OCI-LY1 (cell line): Measurements from ENCODE around the gene P4HA3.

ENCODE experiments used
- H2AFZ ChIP-seq: fragments of 200-600 bp; sonication (generic), shearing (Covaris generic); 2 replicates; pipeline ENCODE4 v1.6.0; 2014; ENCODE audit warnings: antibody characterized with exemption, mild to moderate bottlenecking, low read length
- H3F3A ChIP-seq: fragments of 200-600 bp; sonication (generic), shearing (Covaris generic); 2 replicates; pipeline ENCODE4 v1.6.0; 2014; ENCODE audit warnings: mild to moderate bottlenecking, antibody characterized with exemption, low read length, moderate library complexity; ENCODE audit not compliant: insufficient read depth
- H3K27ac ChIP-seq: fragments of 200-600 bp; sonication (generic); 2 replicates; pipeline ENCODE4 v1.5.1; 2014; ENCODE audit warnings: low read length, mixed run types, mild to moderate bottlenecking, low read depth; ENCODE audit not compliant: poor library complexity, severe bottlenecking
- H3K27me3 ChIP-seq: fragments of 200-600 bp; sonication (generic); 2 replicates; pipeline ENCODE4 v1.6.0; 2014; ENCODE audit warnings: antibody characterized with exemption, mild to moderate bottlenecking, low read length, moderate library complexity; ENCODE audit not compliant: insufficient read depth
- H3K36me3 ChIP-seq: fragments of 200-600 bp; sonication (generic); 2 replicates; pipeline ENCODE4 v1.6.1; 2014; ENCODE audit warnings: mild to moderate bottlenecking, antibody characterized with exemption, low read length, moderate library complexity, mixed read lengths; ENCODE audit not compliant: insufficient read depth
- H3K4me1 ChIP-seq: fragments of 200-600 bp; sonication (generic); 2 replicates; pipeline ENCODE4 v1.5.1; 2014; ENCODE audit warnings: mild to moderate bottlenecking, low read length, moderate library complexity; ENCODE audit not compliant: insufficient read depth, severe bottlenecking
- H3K4me2 ChIP-seq: fragments of 200-600 bp; sonication (generic), shearing (Covaris generic); 2 replicates; pipeline ENCODE4 v1.6.1; 2014; ENCODE audit warnings: low read length
- H3K4me3 ChIP-seq: fragments of 200-600 bp; sonication (generic); 2 replicates; pipeline ENCODE4 v1.5.1; 2014; ENCODE audit warnings: low read length, low read depth, mild to moderate bottlenecking, mixed read lengths; ENCODE audit not compliant: poor library complexity, severe bottlenecking
- H3K79me2 ChIP-seq: fragments of 200-600 bp; shearing (Covaris generic); 2 replicates; pipeline ENCODE4 v1.6.1; 2016; ENCODE audit warnings: mixed run types, low read length, mixed read lengths; ENCODE audit not compliant: insufficient read depth
- H3K9ac ChIP-seq: fragments of 200-600 bp; sonication (generic), shearing (Covaris generic); 2 replicates; pipeline ENCODE4 v1.6.1; 2014; ENCODE audit warnings: mild to moderate bottlenecking, low read length, mixed read lengths
- H3K9me2 ChIP-seq: fragments of 200-600 bp; sonication (generic), shearing (Covaris generic); 2 replicates; pipeline ENCODE4 v1.6.1; 2014; ENCODE audit warnings: low read depth, mild to moderate bottlenecking, low read length, mixed read lengths
- H3K9me3 ChIP-seq: fragments of 200-600 bp; shearing (Covaris generic); 2 replicates; pipeline ENCODE4 v1.6.1; 2014; ENCODE audit warnings: low read length, mixed read lengths
- H4K20me1 ChIP-seq: fragments of 200-600 bp; sonication (generic), shearing (Covaris generic); 2 replicates; pipeline ENCODE4 v1.6.0; 2016; ENCODE audit warnings: mild to moderate bottlenecking, low read length; ENCODE audit not compliant: insufficient read depth
- EZH2 ChIP-seq: fragments of 200-600 bp; sonication (generic), shearing (Covaris generic); IDR thresholded peaks from 2 replicates; pipeline ENCODE4 v1.8.0; 2017; ENCODE audit warnings: borderline replicate concordance, mixed run types, mild to moderate bottlenecking, antibody characterized with exemption, low read length, moderate library complexity, mixed read lengths
- TF ChIP-seq, protein P1 (sequence below): fragments of 200-600 bp; sonication (generic), shearing (Covaris generic); IDR thresholded peaks from 2 replicates; pipeline ENCODE4 v1.5.1; 2017; ENCODE audit warnings: mild to moderate bottlenecking, antibody characterized with exemption, low read length, moderate library complexity, mixed read lengths

The P4HA3 gene

DNA sequence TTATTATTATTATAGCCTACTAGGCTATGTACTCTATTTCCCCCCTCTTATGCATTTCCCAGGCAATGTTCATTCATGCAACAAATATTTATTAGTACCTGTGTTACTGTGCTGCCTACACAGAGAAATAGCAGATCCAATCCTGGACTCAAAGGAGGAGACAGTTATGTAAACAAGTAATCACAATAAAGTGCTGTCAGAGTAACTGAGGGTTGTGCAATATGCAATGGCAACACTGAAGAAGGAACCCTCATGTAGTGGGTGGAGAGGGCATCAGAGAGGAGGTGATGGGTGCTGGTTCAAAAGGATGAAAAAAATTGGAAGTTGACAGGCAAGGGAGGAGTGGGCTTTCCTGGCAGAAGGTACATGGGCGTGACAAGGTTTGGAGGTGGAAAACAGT is 886 bp upstream of the P4HA3 start:
- Histone ChIP-seq H3K36me3 (no peaks in the 10 kb centered on the region), H3K9ac (no peak overlapping the region), H3F3A (no peaks in the 10 kb centered on the region), H3K79me2 (no peaks in the 10 kb centered on the region), H4K20me1 (no peaks in the 10 kb centered on the region), H3K4me2 (no peak overlapping the region), H3K9me2 (no peaks in the 10 kb centered on the region), H2AFZ (no peak overlapping the region), H3K4me1 (no peaks in the 10 kb centered on the region), H3K4me3 (no peak overlapping the region), H3K27me3 (no peaks in the 10 kb centered on the region), H3K9me3 (no peaks in the 10 kb centered on the region), H3K27ac (no peak overlapping the region)
- TF ChIP-seq EZH2 = no peak
- TF ChIP-seq, protein P1, sequence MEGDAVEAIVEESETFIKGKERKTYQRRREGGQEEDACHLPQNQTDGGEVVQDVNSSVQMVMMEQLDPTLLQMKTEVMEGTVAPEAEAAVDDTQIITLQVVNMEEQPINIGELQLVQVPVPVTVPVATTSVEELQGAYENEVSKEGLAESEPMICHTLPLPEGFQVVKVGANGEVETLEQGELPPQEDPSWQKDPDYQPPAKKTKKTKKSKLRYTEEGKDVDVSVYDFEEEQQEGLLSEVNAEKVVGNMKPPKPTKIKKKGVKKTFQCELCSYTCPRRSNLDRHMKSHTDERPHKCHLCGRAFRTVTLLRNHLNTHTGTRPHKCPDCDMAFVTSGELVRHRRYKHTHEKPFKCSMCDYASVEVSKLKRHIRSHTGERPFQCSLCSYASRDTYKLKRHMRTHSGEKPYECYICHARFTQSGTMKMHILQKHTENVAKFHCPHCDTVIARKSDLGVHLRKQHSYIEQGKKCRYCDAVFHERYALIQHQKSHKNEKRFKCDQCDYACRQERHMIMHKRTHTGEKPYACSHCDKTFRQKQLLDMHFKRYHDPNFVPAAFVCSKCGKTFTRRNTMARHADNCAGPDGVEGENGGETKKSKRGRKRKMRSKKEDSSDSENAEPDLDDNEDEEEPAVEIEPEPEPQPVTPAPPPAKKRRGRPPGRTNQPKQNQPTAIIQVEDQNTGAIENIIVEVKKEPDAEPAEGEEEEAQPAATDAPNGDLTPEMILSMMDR = no peak

DNA sequence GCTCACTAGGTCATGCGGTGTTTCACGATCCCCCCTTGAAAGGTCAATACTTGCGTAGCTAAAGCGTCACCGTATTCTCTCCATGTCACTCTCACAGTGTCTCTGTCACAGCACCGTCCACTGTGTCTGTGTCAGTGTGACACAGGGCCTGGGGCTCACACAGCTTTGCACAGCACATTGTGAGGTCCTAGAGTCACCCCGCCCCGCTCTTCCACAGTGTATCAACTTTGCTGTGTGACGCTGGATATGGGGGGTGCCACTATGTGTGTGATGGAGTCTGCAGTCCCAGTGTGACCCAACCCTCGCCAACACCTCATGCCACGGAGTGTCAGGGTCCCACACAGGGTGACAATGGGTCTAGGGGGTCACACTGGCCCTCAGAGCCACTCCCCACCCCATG is 583 bp downstream of the P4HA3 start:
- no peak overlapping the region for H3K27ac ChIP-seq
- H3K9me2 ChIP-seq = no peaks in the 10 kb centered on the region
- H2AFZ ChIP-seq = no peak overlapping the region
- no peaks in the 10 kb centered on the region for H3F3A ChIP-seq
- no peaks in the 10 kb centered on the region for H3K4me1 ChIP-seq
- TF ChIP-seq, protein P1 = no peak
- no peak for TF ChIP-seq EZH2
- peak overlapping the region; percentile 29 for H3K4me2 ChIP-seq
- no peaks in the 10 kb centered on the region for H3K79me2 ChIP-seq
- H4K20me1 ChIP-seq = no peaks in the 10 kb centered on the region
- no peak overlapping the region for H3K9ac ChIP-seq
- H3K27me3 ChIP-seq = no peaks in the 10 kb centered on the region
- H3K4me3 ChIP-seq = peak overlapping the region; percentile 39
- no peaks in the 10 kb centered on the region for H3K36me3 ChIP-seq
- no peaks in the 10 kb centered on the region for H3K9me3 ChIP-seq

GRCh38 chr11:74307434-74307833 is 4.0 kb downstream of the P4HA3 start:
- Histone ChIP-seq H3K9ac (no peak overlapping the region), H3F3A (no peaks in the 10 kb centered on the region), H3K27ac (no peak overlapping the region), H3K4me2 (no peak overlapping the region), H3K9me3 (no peaks in the 10 kb centered on the region), H3K4me3 (no peak overlapping the region), H3K4me1 (no peaks in the 10 kb centered on the region), H3K79me2 (no peaks in the 10 kb centered on the region), H2AFZ (no peak overlapping the region), H3K9me2 (no peaks in the 10 kb centered on the region), H3K36me3 (no peaks in the 10 kb centered on the region), H3K27me3 (no peaks in the 10 kb centered on the region), H4K20me1 (no peaks in the 10 kb centered on the region)
- TF ChIP-seq, protein P1 = no peak
- TF ChIP-seq EZH2 = no peak
